Trophoblast cell (in vitro differentiated cells and primary cell): Measurements from ENCODE around the gene TCEA2.

Experiments
- DNase-seq, 2 donors: peaks; one replicate each; pipeline ENCODE4 v3.0.0-alpha.2; 2016
- H2AFZ ChIP-seq: 2 replicates; pipeline ENCODE4 v1.6.1; 2013; ENCODE audit warnings: low read length, moderate library complexity, mild to moderate bottlenecking; ENCODE audit not compliant: insufficient read depth, poor library complexity
- H2AK5ac ChIP-seq: 2 replicates; pipeline ENCODE4 v1.6.1; 2013; ENCODE audit warnings: mild to moderate bottlenecking, low read length
- H2BK120ac ChIP-seq: 2 replicates; pipeline ENCODE4 v1.6.1; 2013; ENCODE audit warnings: low read length, mild to moderate bottlenecking, moderate library complexity; ENCODE audit not compliant: insufficient read depth, poor library complexity
- H2BK12ac ChIP-seq: 2 replicates; pipeline ENCODE4 v1.6.1; 2013; ENCODE audit warnings: mild to moderate bottlenecking, low read length, moderate library complexity
- H2BK5ac ChIP-seq: 2 replicates; pipeline ENCODE4 v1.6.1; 2013; ENCODE audit warnings: low read length, low read depth, moderate library complexity, mild to moderate bottlenecking; ENCODE audit not compliant: poor library complexity
- H3K14ac ChIP-seq: 2 replicates; pipeline ENCODE4 v1.6.1; 2013; ENCODE audit warnings: mild to moderate bottlenecking, low read length
- H3K18ac ChIP-seq: 2 replicates; pipeline ENCODE4 v1.6.1; 2013; ENCODE audit warnings: mild to moderate bottlenecking, low read length
- H3K23ac ChIP-seq: 2 replicates; pipeline ENCODE4 v1.6.1; 2013; ENCODE audit warnings: low read length
- H3K27ac ChIP-seq: 2 replicates; pipeline ENCODE4 v1.5.1; 2013; ENCODE audit warnings: low read depth, mild to moderate bottlenecking, inconsistent platforms, low read length, moderate library complexity
- H3K27me3 ChIP-seq: 2 replicates; pipeline ENCODE4 v1.6.1; 2013; ENCODE audit warnings: inconsistent platforms, mild to moderate bottlenecking, low read length, moderate library complexity; ENCODE audit not compliant: insufficient read depth
- H3K36me3 ChIP-seq, 2 experiments: 1 replicate in 1 of 2; 2 replicates in 1 of 2; pipeline ENCODE4 v1.6.1; 2013; ENCODE audit warnings: low read length in 2 of 2, mild to moderate bottlenecking in 2 of 2, moderate library complexity in 1 of 2; ENCODE audit not compliant: insufficient read depth in 2 of 2, control insufficient read depth in 1 of 2
- H3K4ac ChIP-seq: 2 replicates; pipeline ENCODE4 v1.6.1; 2013; ENCODE audit warnings: low read depth, mild to moderate bottlenecking, low read length, moderate library complexity
- H3K4me1 ChIP-seq, 2 experiments: 1 replicate in 1 of 2; 2 replicates in 1 of 2; pipeline ENCODE4 v1.6.1; 2013; ENCODE audit warnings: low read length in 2 of 2, mild to moderate bottlenecking in 2 of 2, moderate library complexity in 1 of 2; ENCODE audit not compliant: insufficient read depth in 2 of 2, control insufficient read depth in 1 of 2
- H3K4me2 ChIP-seq: 2 replicates; pipeline ENCODE4 v1.6.1; 2013; ENCODE audit warnings: inconsistent platforms, mild to moderate bottlenecking, low read length, moderate library complexity
- H3K4me3 ChIP-seq: 2 replicates; pipeline ENCODE4 v1.5.1; 2013; ENCODE audit warnings: mild to moderate bottlenecking, low read depth, low read length, inconsistent platforms
- H3K79me1 ChIP-seq: one replicate; pipeline ENCODE4 v1.6.1; 2013; ENCODE audit warnings: low read length
- H3K79me2 ChIP-seq: 2 replicates; pipeline ENCODE4 v1.6.1; 2013; ENCODE audit warnings: low read length, mild to moderate bottlenecking; ENCODE audit not compliant: control insufficient read depth, insufficient read depth, poor library complexity
- H3K9ac ChIP-seq: 2 replicates; pipeline ENCODE4 v1.6.1; 2013; ENCODE audit warnings: mild to moderate bottlenecking, low read length
- H3K9me3 ChIP-seq: 2 replicates; pipeline ENCODE4 v1.6.1; 2013; ENCODE audit warnings: low read depth, mild to moderate bottlenecking, control low read depth, inconsistent platforms, low read length; ENCODE audit not compliant: insufficient read depth
- H4K12ac ChIP-seq: 2 replicates; pipeline ENCODE4 v1.6.1; 2013; ENCODE audit warnings: low read depth, mild to moderate bottlenecking, low read length, moderate library complexity
- H4K8ac ChIP-seq: 2 replicates; pipeline ENCODE4 v1.6.1; 2013; ENCODE audit warnings: low read depth, mild to moderate bottlenecking, low read length, moderate library complexity
- H4K91ac ChIP-seq: one replicate; pipeline ENCODE4 v1.6.1; 2013; ENCODE audit warnings: low read depth, mild to moderate bottlenecking, low read length, moderate library complexity
- WGBS: extraction: QIAGEN DNeasy Blood & Tissue Kit; methylation state at CpG from one replicate; pipeline ENCODE4 v1.1.7; 2013; ENCODE audit warnings: missing lambda C conversion rate; ENCODE audit not compliant: insufficient read length, insufficient coverage; ENCODE audit errors: extremely low coverage; 5-methylcytosine and 5-hydroxymethylcytosine counted together

The TCEA2 gene

DNA sequence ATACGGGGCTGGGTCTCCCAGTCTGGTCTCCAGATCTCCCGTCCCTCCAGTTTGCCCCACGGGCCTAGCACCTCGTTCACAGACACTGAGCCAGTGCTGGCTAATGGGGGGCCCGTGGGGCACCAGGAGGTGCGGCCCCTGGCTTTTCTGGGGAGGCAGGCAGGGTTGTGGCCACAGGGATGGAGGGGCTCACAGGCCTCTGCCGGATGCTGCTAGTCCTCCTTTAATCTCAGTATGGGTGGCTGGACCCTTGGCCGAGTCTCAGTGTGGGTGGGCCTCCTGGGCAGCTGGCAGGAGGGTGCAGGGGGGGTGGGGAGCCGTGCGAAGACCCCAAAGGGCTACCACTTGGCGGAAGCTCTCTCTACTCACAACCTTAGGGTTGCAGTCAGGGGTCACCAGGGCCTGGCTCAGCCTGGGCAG, 12.0 kb upstream of the TCEA2 start:
- no peak overlapping the region for H2BK5ac ChIP-seq
- DNase-seq: no peak
- H3K18ac ChIP-seq: no peak overlapping the region
- WGBS: no CpG with 5 or more reads among the region's 11 CpGs
- H3K4me1 ChIP-seq: peaks cover 18 to 29% of the 10 kb centered on the region in 2 experiments
- no peak overlapping the region for H4K91ac ChIP-seq
- no peak overlapping the region for H4K8ac ChIP-seq
- peaks cover 37% of the 10 kb centered on the region for H3K27me3 ChIP-seq
- no peak overlapping the region for H4K12ac ChIP-seq
- no peaks in the 10 kb centered on the region for H3K79me2 ChIP-seq
- no peak overlapping the region for H2AFZ ChIP-seq
- H3K79me1 ChIP-seq: peaks cover 11% of the 10 kb centered on the region
- H3K4ac ChIP-seq: no peak overlapping the region
- no peak overlapping the region for H3K23ac ChIP-seq
- no peak overlapping the region for H3K9ac ChIP-seq
- no peaks in the 10 kb centered on the region for H3K9me3 ChIP-seq
- H2BK12ac ChIP-seq: no peak overlapping the region
- no peak overlapping the region for H3K27ac ChIP-seq
- no peak overlapping the region for H2AK5ac ChIP-seq
- H3K4me2 ChIP-seq: no peak overlapping the region
- no peak overlapping the region for H3K14ac ChIP-seq
- H2BK120ac ChIP-seq: no peak overlapping the region
- no peaks in the 10 kb centered on the region for H3K36me3 ChIP-seq
- no peak overlapping the region for H3K4me3 ChIP-seq

DNA sequence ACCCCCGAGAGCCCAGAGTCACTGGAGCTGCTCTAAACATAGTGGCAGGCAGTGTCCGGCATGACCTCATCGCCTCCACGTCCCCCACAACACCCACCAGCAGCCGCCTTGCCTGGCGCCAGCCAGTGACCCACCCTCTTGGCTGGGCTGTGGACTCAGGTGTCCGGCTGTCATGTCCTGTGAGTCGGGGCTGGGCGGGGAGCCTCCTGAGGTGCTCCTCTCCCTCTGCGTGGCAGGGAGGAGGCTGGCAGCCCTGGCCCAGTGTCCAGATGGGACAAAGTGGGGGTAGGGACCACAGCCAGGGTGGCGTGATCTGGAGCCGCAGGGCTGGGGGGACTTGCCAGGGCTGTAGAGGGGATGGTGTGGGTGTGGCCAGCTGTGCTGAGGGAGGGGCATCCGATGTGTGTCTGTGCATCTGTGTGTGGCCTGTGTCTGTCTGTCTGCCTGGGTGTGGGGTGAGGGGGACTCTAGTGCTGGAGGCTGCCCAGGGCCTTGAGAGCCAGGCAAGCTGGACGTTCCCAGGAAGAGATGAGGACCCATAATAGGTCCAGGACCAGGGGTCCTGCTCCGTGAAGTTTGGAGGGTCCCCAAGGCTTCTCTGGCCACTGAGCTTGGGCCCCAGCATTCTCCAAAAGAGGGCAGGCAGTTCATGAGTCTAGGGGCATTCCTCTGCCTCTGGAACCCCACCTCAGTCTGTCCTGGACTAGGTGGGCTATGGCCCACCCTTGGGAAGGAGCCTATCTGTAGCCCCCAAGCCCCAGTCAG, 11.3 kb upstream of the TCEA2 start:
- no peak overlapping the region for H3K9ac ChIP-seq
- no peaks in the 10 kb centered on the region for H3K79me2 ChIP-seq
- H2AK5ac ChIP-seq: no peak overlapping the region
- H2BK5ac ChIP-seq: no peak overlapping the region
- H3K9me3 ChIP-seq: no peaks in the 10 kb centered on the region
- no peak for DNase-seq
- H3K18ac ChIP-seq: no peak overlapping the region
- H3K4ac ChIP-seq: no peak overlapping the region
- H3K79me1 ChIP-seq: peaks cover 16% of the 10 kb centered on the region
- H2AFZ ChIP-seq: no peak overlapping the region
- H3K4me3 ChIP-seq: no peak overlapping the region
- no peak overlapping the region for H3K23ac ChIP-seq
- H4K91ac ChIP-seq: no peak overlapping the region
- no peak overlapping the region for H2BK120ac ChIP-seq
- peaks cover 20 to 35% of the 10 kb centered on the region in 2 experiments for H3K4me1 ChIP-seq
- H4K8ac ChIP-seq: no peak overlapping the region
- no peaks in the 10 kb centered on the region for H3K36me3 ChIP-seq
- peak overlapping the region; percentile 38 for H2BK12ac ChIP-seq
- no CpG with 5 or more reads among the region's 15 CpGs for WGBS
- H3K27me3 ChIP-seq: peaks cover 36% of the 10 kb centered on the region
- H3K4me2 ChIP-seq: no peak overlapping the region
- no peak overlapping the region for H4K12ac ChIP-seq
- no peak overlapping the region for H3K14ac ChIP-seq
- H3K27ac ChIP-seq: no peak overlapping the region

DNA sequence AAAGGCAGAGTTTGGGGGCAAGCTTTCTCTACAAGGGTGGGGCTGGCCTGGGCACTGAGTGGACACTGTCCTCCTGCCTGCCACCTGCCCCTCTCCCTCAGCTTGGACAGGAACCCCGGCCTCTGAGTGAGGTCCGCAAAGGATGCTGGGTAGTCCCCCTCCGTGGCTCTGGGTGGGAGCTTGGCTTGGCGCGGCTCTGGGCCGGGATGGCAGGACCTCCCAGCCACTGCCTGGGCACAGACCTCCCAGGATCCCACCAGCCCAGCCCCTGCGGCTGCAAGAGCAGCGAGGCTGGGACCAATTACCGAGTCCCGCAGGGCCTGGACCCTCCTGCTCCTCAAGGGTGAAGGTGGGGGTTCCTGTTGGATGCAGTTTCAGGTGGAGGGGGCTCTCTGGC, 10.7 kb upstream of the TCEA2 start:
- H3K4me1 ChIP-seq: peaks cover 20 to 39% of the 10 kb centered on the region in 2 experiments
- no CpG with 5 or more reads among the region's 10 CpGs for WGBS

DNA sequence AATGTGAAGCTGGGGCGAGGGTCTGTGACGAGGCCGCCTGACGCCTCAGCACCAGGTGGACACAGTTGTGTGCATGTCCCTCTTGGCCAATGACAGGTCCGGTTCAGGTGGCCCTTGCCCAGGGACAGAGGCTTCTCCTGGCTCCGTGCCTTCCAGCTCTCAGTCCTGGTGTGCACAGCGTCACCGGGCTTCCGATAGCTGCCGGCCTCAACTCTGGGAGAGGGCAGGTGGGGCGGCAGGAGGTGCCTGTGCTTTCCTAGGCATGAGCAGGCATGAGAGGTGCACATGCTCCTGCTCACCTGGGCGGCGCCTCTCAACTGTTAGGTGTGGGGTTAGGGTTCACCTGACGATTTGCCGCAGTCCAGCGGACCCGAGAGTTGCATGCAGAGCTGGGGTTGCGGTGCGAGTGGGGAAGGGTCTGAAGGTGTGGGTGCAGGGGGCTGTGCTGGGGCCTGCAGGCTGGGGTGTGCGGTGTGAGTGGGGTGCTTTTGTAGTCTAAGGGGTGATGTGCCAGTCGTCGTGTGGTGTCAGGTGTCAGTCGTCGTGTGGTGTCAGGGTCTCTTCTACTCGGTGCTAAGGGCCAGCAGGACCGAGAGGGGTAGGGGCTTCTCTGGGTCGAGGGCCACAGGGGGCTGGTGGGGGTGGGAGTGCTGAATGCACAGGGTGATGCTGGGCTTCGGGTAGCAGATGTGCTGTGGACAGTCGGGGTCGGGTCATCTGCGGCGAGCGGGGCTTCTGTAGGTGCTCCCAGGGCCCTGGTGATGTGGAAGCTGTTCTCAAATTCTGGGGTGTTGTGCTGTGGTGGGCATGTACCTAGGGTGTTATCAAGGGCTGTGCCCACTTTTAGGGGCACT, 9.8 kb upstream of the TCEA2 start:
- no CpG with 5 or more reads among the region's 33 CpGs for WGBS
- Histone ChIP-seq H3K9me3 (no peaks in the 10 kb centered on the region), H3K18ac (no peak overlapping the region)

More for the DNA sequence above, 10.7 kb upstream of the TCEA2 start:
- H2BK5ac ChIP-seq: no peak overlapping the region
- no peak overlapping the region for H2AFZ ChIP-seq
- no peaks in the 10 kb centered on the region for H3K79me2 ChIP-seq
- H3K27ac ChIP-seq: no peak overlapping the region
- H2AK5ac ChIP-seq: no peak overlapping the region
- no peak overlapping the region for H4K8ac ChIP-seq
- DNase-seq: no peak
- peaks cover 16% of the 10 kb centered on the region for H3K79me1 ChIP-seq
- H4K91ac ChIP-seq: no peak overlapping the region
- no peak overlapping the region for H3K18ac ChIP-seq
- no peak overlapping the region for H4K12ac ChIP-seq
- H2BK120ac ChIP-seq: no peak overlapping the region
- H3K27me3 ChIP-seq: peaks cover 32% of the 10 kb centered on the region
- no peak overlapping the region for H3K23ac ChIP-seq
- H3K9ac ChIP-seq: no peak overlapping the region
- no peak overlapping the region for H3K4me2 ChIP-seq
- no peak overlapping the region for H3K14ac ChIP-seq
- no peaks in the 10 kb centered on the region for H3K36me3 ChIP-seq
- H3K9me3 ChIP-seq: no peaks in the 10 kb centered on the region
- no peak overlapping the region for H3K4me3 ChIP-seq
- H2BK12ac ChIP-seq: no peak overlapping the region
- H3K4ac ChIP-seq: no peak overlapping the region

More for the DNA sequence above, 9.8 kb upstream of the TCEA2 start:
- no peak overlapping the region for H3K27ac ChIP-seq
- peak overlapping the region; percentile 22 for H2BK120ac ChIP-seq
- H3K4me3 ChIP-seq: no peak overlapping the region
- H3K27me3 ChIP-seq: peaks cover 27% of the 10 kb centered on the region
- no peak overlapping the region for H3K9ac ChIP-seq
- no peak overlapping the region for H3K4me2 ChIP-seq
- no peak overlapping the region for H3K4ac ChIP-seq
- peak overlapping the region; percentile 25 for H2BK12ac ChIP-seq
- H4K91ac ChIP-seq: peak overlapping the region; percentile 75
- H2AFZ ChIP-seq: no peak overlapping the region
- peak overlapping the region; percentile 50 for H4K8ac ChIP-seq
- H3K36me3 ChIP-seq: no peaks in the 10 kb centered on the region
- H3K4me1 ChIP-seq: peaks cover 20 to 39% of the 10 kb centered on the region in 2 experiments
- H3K79me1 ChIP-seq: peaks cover 16% of the 10 kb centered on the region
- H2AK5ac ChIP-seq: peak overlapping the region; percentile 32
- no peak overlapping the region for H3K23ac ChIP-seq
- H3K79me2 ChIP-seq: no peaks in the 10 kb centered on the region
- H4K12ac ChIP-seq: no peak overlapping the region
- H2BK5ac ChIP-seq: peak overlapping the region; percentile 3
- H3K14ac ChIP-seq: peak overlapping the region; percentile 25
- DNase-seq: no peak
